HepG2 (cell line): Measurements from ENCODE around the gene EFNA2. TPM values are rescaled to one million over a fixed set of nuclear protein-coding genes. Genes with fewer than 3 reads are reported as not detected.

Experiments
- ATM ChIP-seq: fragments of 450-650 bp; IDR thresholded peaks from 2 replicates; pipeline ENCODE4 v1.7.1; 2017; ENCODE audit warnings: mild to moderate bottlenecking, borderline replicate concordance
- CENPX ChIP-seq: sonication (generic); formaldehyde crosslinking; IDR thresholded peaks from 2 replicates; pipeline ENCODE4 v1.9.0; 2021; ENCODE audit warnings: mild to moderate bottlenecking, missing genetic modification reagents, moderate library complexity
- ETV6 ChIP-seq: sonication (generic); formaldehyde crosslinking; conservative IDR thresholded peaks from 2 replicates; pipeline ENCODE4 v1.4.0; 2020; ENCODE audit warnings: missing genetic modification reagents
- HNRNPUL1 ChIP-seq: fragments of 200-400 bp; formaldehyde crosslinking; IDR thresholded peaks from 2 replicates; pipeline ENCODE4 v1.6.1; 2017; ENCODE audit warnings: low read depth, mild to moderate bottlenecking, low read length, moderate library complexity
- MAZ ChIP-seq, 2 experiments: sonication (generic) in 1 of 2; formaldehyde crosslinking in 1 of 2; IDR thresholded peaks; 2 replicates each; pipeline versions ENCODE4 v1.5.0 to v1.6.1; 2012 to 2020; ENCODE audit warnings: low read depth in 2 of 2, mild to moderate bottlenecking in 2 of 2, borderline replicate concordance in 1 of 2, improper control_type of control experiment in 1 of 2, low read length in 1 of 2, missing genetic modification reagents in 1 of 2, moderate library complexity in 1 of 2
- MBNL3 ChIP-seq: fragments of 250-450 bp; sonication (Bioruptor Pico); conservative IDR thresholded peaks from 2 replicates; pipeline ENCODE4 v1.8.0; 2022; ENCODE audit warnings: mild to moderate bottlenecking, inconsistent platforms
- NFKB2 ChIP-seq: sonication (generic); formaldehyde crosslinking; IDR thresholded peaks from 2 replicates; pipeline ENCODE4 v1.4.0; 2020; ENCODE audit warnings: missing genetic modification reagents, borderline replicate concordance
- NR2F1 ChIP-seq, 2 experiments: fragments of 450-650 bp in 1 of 2; formaldehyde crosslinking in 1 of 2; IDR thresholded peaks; 2 replicates each; pipeline versions ENCODE4 v1.5.0 to v1.6.1; 2016 to 2020; ENCODE audit warnings: mild to moderate bottlenecking in 1 of 2, missing compliant biosample characterization in 1 of 2, missing genetic modification reagents in 1 of 2, moderate library complexity in 1 of 2
- SMARCE1 ChIP-seq: fragments of 450-650 bp; IDR thresholded peaks from 2 replicates; pipeline ENCODE4 v1.6.1; 2017; ENCODE audit warnings: borderline replicate concordance
- SP4 ChIP-seq: sonication (generic); formaldehyde crosslinking; IDR thresholded peaks from 2 replicates; pipeline ENCODE4 v1.8.1; 2023; ENCODE audit warnings: mild to moderate bottlenecking, missing genetic modification reagents
- TARDBP ChIP-seq: sonication (generic); formaldehyde crosslinking; IDR thresholded peaks from 2 replicates; pipeline ENCODE4 v1.8.0; 2022; ENCODE audit warnings: mild to moderate bottlenecking, missing genetic modification reagents
- TCF7L2 ChIP-seq: IDR thresholded peaks from 2 replicates; pipeline ENCODE4 v1.6.1; 2011; ENCODE audit warnings: mild to moderate bottlenecking, low read depth, low read length, moderate library complexity
- ZFAT ChIP-seq: sonication (generic); formaldehyde crosslinking; conservative IDR thresholded peaks from 2 replicates; pipeline ENCODE4 v1.8.1; 2023; ENCODE audit warnings: missing genetic modification reagents, inconsistent platforms
- ZNF136 ChIP-seq: sonication (generic); formaldehyde crosslinking; IDR thresholded peaks from 2 replicates; pipeline ENCODE4 v1.8.1; 2022; ENCODE audit warnings: low read depth, mild to moderate bottlenecking, moderate library complexity, missing genetic modification reagents
- ZNF547 ChIP-seq: sonication (generic); formaldehyde crosslinking; IDR thresholded peaks from 2 replicates; pipeline ENCODE4 v1.5.1; 2020; ENCODE audit warnings: mild to moderate bottlenecking, missing genetic modification reagents
- ZNF557 ChIP-seq: sonication (generic); formaldehyde crosslinking; IDR thresholded peaks from 2 replicates; pipeline ENCODE4 v1.4.0; 2020; ENCODE audit warnings: missing genetic modification reagents
- ZNF615 ChIP-seq: sonication (generic); formaldehyde crosslinking; IDR thresholded peaks from 2 replicates; pipeline ENCODE4 v1.5.0; 2020; ENCODE audit warnings: mild to moderate bottlenecking, missing genetic modification reagents, borderline replicate concordance
- ZNF672 ChIP-seq: sonication (generic); formaldehyde crosslinking; IDR thresholded peaks from 2 replicates; pipeline ENCODE4 v1.8.1; 2022; ENCODE audit warnings: missing genetic modification reagents
- ZNF75D ChIP-seq: sonication (generic); formaldehyde crosslinking; IDR thresholded peaks from 2 replicates; pipeline ENCODE4 v1.8.1; 2023; ENCODE audit warnings: missing genetic modification reagents, mild to moderate bottlenecking, borderline replicate concordance
- ZNF772 ChIP-seq: sonication (generic); formaldehyde crosslinking; IDR thresholded peaks from 2 replicates; pipeline ENCODE4 v1.5.0; 2020; ENCODE audit warnings: mild to moderate bottlenecking, missing genetic modification reagents
- ZSCAN31 ChIP-seq: sonication (generic); formaldehyde crosslinking; IDR thresholded peaks from 2 replicates; pipeline ENCODE4 v1.5.0; 2020; ENCODE audit warnings: low read depth, mild to moderate bottlenecking, missing genetic modification reagents
- ZZZ3 ChIP-seq: sonication (generic); formaldehyde crosslinking; IDR thresholded peaks from 2 replicates; pipeline ENCODE4 v1.4.0; 2020; ENCODE audit warnings: missing genetic modification reagents, mild to moderate bottlenecking, borderline replicate concordance
- polyA plus RNA-seq, 8 experiments: library from polyadenylated mRNA; depleted of rRNA in 3 of 8; stranded (reverse) in 7 of 8; unstranded in 1 of 8; fragments of >200 nt; fragmentation: Illumina TruSeq in 4 of 8; extraction: Trizol in 4 of 8; gene quantifications; 2 replicates each; pipeline versions ENCODE4 v1.2.1 to v1.2.3, GENCODE V29; 2011 to 2016; ENCODE audit warnings: low read depth in 4 of 8, missing spikeins in 1 of 8, mixed read lengths in 1 of 8; ENCODE audit not compliant: insufficient read depth in 1 of 8
- total RNA-seq, 5 experiments: library from RNA; depleted of rRNA; stranded (reverse); fragments of >200 nt; fragmentation: Illumina TruSeq; extraction: Trizol; gene quantifications; 2 replicates each; pipeline ENCODE4 v1.2.3, GENCODE V29; 2016; ENCODE audit warnings: low read depth in 1 of 5
- TF ChIP-seq, protein P1 (sequence below): IDR thresholded peaks from 2 replicates; pipeline ENCODE4 v1.6.1; 2016; ENCODE audit warnings: missing compliant biosample characterization, missing genetic modification reagents, borderline replicate concordance
- TF ChIP-seq, protein P2 (sequence below): sonication (generic); formaldehyde crosslinking; IDR thresholded peaks from 2 replicates; pipeline ENCODE4 v1.9.0; 2021; ENCODE audit warnings: missing genetic modification reagents, borderline replicate concordance
- TF ChIP-seq, protein P3 (sequence below): IDR thresholded peaks from 2 replicates; pipeline ENCODE4 v1.6.1; 2016; ENCODE audit warnings: missing compliant biosample characterization, missing genetic modification reagents, borderline replicate concordance

Gene EFNA2
- total and polyA plus RNA-seq, 2 of the 13 experiments (the other 11 are each of a cell fraction or from before 2014, with no cell fraction given), result 6.0 to 9.9 TPM

DNA sequence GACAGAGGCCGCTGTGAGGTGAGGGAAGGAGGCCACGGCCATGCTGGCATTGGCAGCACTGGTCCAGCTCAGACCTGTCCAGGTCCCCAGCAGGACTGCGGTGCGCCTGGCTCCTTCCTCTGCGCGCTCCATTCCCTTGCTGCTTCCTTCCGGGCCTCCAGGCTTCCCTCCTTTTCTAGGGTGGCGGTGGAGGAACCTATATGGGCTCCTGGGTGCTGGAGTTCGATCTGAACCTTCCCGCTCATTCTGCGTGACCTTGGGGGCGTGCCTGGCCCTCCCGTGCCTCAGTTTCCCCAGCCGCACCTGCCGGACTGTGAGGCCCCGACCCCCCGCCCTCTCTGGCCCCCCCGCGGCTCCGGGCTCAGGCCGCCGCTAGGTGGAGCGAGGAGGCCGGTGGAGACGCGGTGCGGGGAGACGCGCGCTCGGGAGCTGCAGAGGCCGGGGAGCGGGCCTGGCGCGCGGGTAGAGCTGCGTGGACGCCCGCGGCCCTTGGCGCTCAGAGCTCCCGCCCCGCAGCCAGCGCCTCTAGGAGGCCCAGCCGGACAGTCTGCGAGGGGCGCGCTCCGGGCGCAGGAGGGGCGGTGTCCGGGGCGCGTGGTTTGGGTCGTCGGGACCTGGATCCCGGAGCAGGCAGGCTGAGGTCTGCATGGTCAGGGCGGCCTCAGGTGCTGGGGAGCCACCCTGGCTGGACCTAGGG, 29.9 kb downstream of the EFNA2 start (continued):
- no peak for TF ChIP-seq SP4 (CRISPR knock-in tag)
- TF ChIP-seq CENPX (CRISPR knock-in tag), result no peak
- 0 out of 2 replicates have a peak, but pooled peaks have one; percentile 59 for TF ChIP-seq ETV6 (CRISPR knock-in tag)
- peak; percentile 68; the same call in 1 of the 2 replicates for TF ChIP-seq TARDBP
- TF ChIP-seq, protein P1, sequence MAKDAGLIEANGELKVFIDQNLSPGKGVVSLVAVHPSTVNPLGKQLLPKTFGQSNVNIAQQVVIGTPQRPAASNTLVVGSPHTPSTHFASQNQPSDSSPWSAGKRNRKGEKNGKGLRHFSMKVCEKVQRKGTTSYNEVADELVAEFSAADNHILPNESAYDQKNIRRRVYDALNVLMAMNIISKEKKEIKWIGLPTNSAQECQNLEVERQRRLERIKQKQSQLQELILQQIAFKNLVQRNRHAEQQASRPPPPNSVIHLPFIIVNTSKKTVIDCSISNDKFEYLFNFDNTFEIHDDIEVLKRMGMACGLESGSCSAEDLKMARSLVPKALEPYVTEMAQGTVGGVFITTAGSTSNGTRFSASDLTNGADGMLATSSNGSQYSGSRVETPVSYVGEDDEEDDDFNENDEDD (CRISPR knock-in tag), result 0 out of 2 replicates have a peak, but pooled peaks have one; percentile 27
- TF ChIP-seq ATM, result no peak
- TF ChIP-seq ZNF672 (CRISPR knock-in tag), result no peak
- no peak for TF ChIP-seq ZNF615 (CRISPR knock-in tag)
- no peak for TF ChIP-seq TCF7L2
- no peak for TF ChIP-seq MBNL3 (CRISPR knock-in tag)
- TF ChIP-seq ZFAT (CRISPR knock-in tag), result no peak
- peak; percentile 20; the same call in 1 of the 2 replicates for TF ChIP-seq ZNF772
- no peak for TF ChIP-seq ZNF136 (CRISPR knock-in tag)
- TF ChIP-seq HNRNPUL1, result no peak
- TF ChIP-seq ZNF75D (CRISPR knock-in tag), result no peak
- no peak for TF ChIP-seq ZZZ3 (CRISPR knock-in tag)
- TF ChIP-seq ZNF557, result no peak
- TF ChIP-seq NR2F1 (CRISPR knock-in tag; IDR thresholded peaks at IDR 0.05), result no peak
- TF ChIP-seq SMARCE1, result no peak
- no peak for TF ChIP-seq NFKB2 (CRISPR knock-in tag)
- peak; percentile 98 for TF ChIP-seq MAZ (IDR thresholded peaks at IDR 0.05; ENCODE audit: borderline replicate concordance, low read depth, low read length)
- TF ChIP-seq MAZ (CRISPR knock-in tag; IDR thresholded peaks at IDR 0.05; ENCODE audit: low read depth), result peak; percentile 98
- TF ChIP-seq, protein P2, sequence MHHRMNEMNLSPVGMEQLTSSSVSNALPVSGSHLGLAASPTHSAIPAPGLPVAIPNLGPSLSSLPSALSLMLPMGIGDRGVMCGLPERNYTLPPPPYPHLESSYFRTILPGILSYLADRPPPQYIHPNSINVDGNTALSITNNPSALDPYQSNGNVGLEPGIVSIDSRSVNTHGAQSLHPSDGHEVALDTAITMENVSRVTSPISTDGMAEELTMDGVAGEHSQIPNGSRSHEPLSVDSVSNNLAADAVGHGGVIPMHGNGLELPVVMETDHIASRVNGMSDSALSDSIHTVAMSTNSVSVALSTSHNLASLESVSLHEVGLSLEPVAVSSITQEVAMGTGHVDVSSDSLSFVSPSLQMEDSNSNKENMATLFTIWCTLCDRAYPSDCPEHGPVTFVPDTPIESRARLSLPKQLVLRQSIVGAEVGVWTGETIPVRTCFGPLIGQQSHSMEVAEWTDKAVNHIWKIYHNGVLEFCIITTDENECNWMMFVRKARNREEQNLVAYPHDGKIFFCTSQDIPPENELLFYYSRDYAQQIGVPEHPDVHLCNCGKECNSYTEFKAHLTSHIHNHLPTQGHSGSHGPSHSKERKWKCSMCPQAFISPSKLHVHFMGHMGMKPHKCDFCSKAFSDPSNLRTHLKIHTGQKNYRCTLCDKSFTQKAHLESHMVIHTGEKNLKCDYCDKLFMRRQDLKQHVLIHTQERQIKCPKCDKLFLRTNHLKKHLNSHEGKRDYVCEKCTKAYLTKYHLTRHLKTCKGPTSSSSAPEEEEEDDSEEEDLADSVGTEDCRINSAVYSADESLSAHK (CRISPR knock-in tag), result no peak
- TF ChIP-seq, protein P3, sequence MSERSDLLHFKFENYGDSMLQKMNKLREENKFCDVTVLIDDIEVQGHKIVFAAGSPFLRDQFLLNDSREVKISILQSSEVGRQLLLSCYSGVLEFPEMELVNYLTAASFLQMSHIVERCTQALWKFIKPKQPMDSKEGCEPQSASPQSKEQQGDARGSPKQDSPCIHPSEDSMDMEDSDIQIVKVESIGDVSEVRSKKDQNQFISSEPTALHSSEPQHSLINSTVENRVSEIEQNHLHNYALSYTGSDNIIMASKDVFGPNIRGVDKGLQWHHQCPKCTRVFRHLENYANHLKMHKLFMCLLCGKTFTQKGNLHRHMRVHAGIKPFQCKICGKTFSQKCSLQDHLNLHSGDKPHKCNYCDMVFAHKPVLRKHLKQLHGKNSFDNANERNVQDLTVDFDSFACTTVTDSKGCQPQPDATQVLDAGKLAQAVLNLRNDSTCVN (CRISPR knock-in tag), result no peak
- 0 out of 2 replicates have a peak, but pooled peaks have one; percentile 28 for TF ChIP-seq ZSCAN31 (CRISPR knock-in tag)
- TF ChIP-seq ZNF547 (CRISPR knock-in tag), result 0 out of 2 replicates have a peak, but pooled peaks have one; percentile 63
